Gastrocnemius medialis (tissue), 4 donors: ENCODE measurements around the gene C11orf86.

Source experiments
- POLR2A ChIP-seq, 2 donors: fragments of 450-650 bp; IDR thresholded peaks; one replicate each; pipeline ENCODE4 v1.6.1; 2017; ENCODE audit warnings: antibody characterized with exemption in 2 of 2, mild to moderate bottlenecking in 2 of 2, moderate library complexity in 2 of 2
- TF ChIP-seq, protein P1 (sequence below), 5 experiments: fragments of 450-650 bp in 3 of 5; fragments of 200-600 bp in 2 of 5; sonication (generic) in 2 of 5; IDR thresholded peaks in 4 of 5; conservative IDR thresholded peaks in 1 of 5; 1 replicate in 4 of 5; 2 replicates in 1 of 5; pipeline ENCODE4 v1.5.1; 2016 to 2019; ENCODE audit warnings: antibody characterized with exemption in 5 of 5, mild to moderate bottlenecking in 3 of 5, moderate library complexity in 3 of 5

DNA sequence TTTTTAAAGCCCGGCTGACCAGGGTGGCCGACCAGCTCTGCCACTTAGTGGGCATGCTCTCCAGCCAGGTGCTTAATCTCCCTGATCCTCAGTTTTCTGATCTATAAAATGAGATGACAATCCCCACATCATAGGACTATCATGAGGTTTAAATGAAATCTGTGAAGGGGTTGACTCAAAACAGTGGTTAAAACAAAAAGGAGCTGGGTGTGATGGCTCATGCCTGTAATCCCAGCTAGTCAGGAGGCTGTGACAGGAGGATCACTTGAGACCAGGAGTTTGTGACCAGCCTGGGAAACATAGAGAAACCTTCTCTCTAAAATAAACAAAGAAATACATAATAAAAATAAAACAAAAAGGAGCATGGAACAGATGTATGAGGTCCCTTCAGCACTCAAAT is 3.6 kb upstream of the C11orf86 start:
- TF ChIP-seq, protein P1, sequence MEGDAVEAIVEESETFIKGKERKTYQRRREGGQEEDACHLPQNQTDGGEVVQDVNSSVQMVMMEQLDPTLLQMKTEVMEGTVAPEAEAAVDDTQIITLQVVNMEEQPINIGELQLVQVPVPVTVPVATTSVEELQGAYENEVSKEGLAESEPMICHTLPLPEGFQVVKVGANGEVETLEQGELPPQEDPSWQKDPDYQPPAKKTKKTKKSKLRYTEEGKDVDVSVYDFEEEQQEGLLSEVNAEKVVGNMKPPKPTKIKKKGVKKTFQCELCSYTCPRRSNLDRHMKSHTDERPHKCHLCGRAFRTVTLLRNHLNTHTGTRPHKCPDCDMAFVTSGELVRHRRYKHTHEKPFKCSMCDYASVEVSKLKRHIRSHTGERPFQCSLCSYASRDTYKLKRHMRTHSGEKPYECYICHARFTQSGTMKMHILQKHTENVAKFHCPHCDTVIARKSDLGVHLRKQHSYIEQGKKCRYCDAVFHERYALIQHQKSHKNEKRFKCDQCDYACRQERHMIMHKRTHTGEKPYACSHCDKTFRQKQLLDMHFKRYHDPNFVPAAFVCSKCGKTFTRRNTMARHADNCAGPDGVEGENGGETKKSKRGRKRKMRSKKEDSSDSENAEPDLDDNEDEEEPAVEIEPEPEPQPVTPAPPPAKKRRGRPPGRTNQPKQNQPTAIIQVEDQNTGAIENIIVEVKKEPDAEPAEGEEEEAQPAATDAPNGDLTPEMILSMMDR (IDR thresholded peaks at IDR 0.05 in 4 of 5, conservative IDR thresholded peaks at IDR 0.05 in 1 of 5), result no peak
- TF ChIP-seq POLR2A (IDR thresholded peaks at IDR 0.05), result no peak
